ACHN (cell line): ENCODE data around the gene ATXN2.

Source experiments
- DNase-seq: peaks from one replicate; pipeline ENCODE4 v3.0.0-alpha.2; 2015
- in situ Hi-C: cut with HindIII; loops from 2 replicates; pipeline ENCODE4 v1.10.0; 2017; ENCODE audit warnings: low sequenced_read_pairs, low pct_ligation_motif_present, low pct_unique_long_range_greater_than_20kb

ATXN2 gene

DNA sequence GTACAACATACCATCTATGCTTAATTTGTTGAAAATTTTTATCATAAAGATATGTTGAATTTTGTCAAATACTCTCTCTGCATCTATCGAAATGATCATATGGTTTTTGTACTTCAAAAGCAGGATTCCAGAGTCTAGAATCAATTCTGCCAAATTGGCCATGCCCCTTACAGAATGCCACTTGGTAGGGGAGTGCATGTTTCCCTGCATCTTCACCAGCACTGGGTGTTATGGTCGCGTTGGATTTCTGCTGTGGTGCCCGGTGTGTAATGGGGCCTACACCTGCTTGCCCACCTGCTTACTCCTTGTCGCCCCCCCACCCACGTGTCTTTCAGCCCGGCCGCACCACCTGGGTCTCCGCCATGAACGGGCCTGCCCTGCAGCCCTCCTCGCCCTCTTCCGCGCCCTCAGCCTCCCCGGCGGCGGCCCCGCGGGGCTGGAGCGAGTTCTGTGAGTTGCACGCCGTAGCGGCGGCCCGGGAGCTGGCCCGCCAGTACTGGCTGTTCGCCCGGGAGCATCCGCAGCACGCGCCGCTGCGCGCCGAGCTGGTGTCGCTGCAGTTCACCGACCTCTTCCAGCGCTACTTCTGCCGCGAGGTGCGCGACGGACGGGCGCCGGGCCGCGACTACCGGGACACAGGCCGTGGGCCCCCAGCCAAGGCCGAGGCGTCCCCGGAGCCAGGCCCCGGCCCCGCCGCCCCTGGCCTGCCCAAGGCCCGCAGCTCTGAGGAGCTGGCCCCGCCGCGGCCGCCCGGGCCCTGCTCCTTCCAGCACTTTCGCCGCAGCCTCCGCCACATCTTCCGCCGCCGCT lies 181.1 kb downstream of the ATXN2 start:
- DNase-seq, result no peak
- in situ Hi-C loops, result no loop called here

- DNase-seq, result no peak
- in situ Hi-C loops, result no loop called here
Measured at GRCh38 chr12:111417290-111417689, 181.8 kb downstream of the ATXN2 start.

- in situ Hi-C loops, result no loop called here
- DNase-seq, result no peak
Measured at GRCh38 chr12:111414711-111415252, 184.3 kb downstream of the ATXN2 start.

DNA sequence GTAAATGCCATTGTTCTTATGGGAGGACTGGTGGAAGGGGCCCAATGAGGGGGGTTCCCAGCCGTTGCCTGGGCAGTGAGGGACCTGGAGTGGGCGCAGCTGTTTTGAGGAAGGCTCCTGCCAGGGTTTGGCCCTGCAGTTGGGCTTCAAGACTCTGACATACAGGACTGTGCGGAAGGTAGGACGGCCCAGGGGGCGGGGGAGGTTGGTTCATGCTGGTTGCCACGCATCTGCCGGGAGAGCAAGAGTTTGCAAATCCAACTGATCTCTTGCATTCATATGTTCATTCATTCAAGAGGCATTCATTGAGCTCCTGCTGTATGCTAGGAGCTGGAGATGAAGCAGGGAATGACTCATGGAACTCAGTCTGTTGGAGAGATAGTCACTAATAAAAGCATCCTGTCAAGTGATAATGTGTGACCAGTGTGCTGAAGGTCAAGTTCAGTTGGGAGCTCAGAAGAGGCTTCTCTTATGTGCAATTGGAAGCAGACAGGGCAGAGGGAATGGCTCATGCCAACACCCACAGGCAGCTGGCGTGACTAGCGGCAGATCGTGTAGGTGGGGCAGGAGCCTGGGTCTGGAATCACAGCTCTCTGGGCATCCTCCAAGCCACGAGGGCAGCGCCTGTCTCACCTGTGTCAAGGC lies 185.6 kb downstream of the ATXN2 start:
- DNase-seq, result peak; percentile 79
- in situ Hi-C loops, result no loop called here

DNA sequence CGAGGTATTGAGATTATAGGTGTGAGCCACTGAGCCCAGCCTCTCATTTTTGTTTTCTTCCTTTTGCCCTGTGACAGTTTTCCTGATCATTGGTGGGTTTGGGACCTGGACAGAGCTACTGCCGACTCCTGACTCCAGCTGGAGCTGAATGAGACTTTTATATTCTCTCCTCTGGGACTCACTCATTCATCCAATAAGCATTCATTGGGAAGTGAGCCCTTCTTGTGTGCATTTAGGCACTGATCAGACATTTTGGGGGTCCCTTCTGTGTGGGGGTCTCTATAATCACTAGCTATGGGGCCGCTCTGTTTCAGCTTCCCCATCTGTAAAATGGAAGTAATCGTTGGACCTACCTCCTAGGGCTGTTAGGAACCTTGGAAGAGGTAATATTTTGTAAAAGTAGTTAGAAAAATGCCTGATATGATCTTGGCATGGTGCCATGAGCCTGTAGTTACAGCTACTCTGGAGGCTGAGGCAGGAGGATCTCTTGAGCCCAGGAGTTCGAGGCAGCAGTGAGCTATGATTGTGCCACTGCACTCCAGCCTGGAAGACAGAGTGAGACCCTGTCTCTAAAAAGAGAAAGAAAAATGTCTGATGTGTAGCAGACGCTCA lies 186.2 kb downstream of the ATXN2 start:
- in situ Hi-C loops, result no loop called here
- DNase-seq, result no peak

DNA sequence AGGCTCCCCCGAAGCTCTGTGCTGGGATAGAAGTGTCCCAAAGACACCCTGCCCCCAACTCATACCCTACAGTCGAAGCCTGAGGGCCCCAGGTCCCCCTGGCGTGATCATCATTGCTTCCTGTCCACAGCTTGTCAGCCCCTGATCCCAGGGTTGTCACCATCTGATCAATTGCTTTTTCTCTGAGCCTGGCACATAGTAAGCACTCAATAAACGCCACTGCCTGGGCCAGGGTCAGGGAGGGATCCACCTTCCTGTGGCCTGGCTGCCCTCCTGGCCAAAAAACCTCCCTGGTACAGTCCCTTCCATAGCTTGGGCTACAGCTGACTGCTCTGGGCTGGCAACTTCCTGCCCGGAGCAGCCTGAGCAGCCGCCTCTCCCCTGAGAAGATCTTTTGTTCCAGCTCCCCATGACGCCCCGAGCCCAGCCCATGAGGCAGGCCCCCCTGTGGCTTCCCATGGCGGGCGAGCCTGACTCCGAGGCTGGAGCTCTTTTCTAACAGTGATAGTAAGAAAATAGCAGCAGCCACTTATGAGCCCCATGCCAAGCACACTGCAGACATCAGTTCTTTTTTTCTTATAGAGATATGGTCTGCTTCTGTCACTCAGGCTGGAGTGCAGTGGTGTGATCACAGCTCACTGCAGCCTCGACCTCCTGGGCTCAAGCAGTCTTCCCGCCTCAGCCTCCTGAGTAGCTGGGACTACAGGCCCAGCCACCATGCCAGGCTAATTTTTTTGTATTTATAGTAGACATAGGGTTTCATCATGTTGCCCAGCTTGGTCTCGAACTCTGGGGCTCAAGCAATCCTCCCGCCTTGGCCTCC lies 186.9 kb downstream of the ATXN2 start:
- in situ Hi-C loops, result no loop called here
- DNase-seq, result peak; percentile 56

GRCh38 chr12:111411185-111411764 lies 187.8 kb downstream of the ATXN2 start:
- in situ Hi-C loops, result no loop called here
- DNase-seq, result no peak

DNA sequence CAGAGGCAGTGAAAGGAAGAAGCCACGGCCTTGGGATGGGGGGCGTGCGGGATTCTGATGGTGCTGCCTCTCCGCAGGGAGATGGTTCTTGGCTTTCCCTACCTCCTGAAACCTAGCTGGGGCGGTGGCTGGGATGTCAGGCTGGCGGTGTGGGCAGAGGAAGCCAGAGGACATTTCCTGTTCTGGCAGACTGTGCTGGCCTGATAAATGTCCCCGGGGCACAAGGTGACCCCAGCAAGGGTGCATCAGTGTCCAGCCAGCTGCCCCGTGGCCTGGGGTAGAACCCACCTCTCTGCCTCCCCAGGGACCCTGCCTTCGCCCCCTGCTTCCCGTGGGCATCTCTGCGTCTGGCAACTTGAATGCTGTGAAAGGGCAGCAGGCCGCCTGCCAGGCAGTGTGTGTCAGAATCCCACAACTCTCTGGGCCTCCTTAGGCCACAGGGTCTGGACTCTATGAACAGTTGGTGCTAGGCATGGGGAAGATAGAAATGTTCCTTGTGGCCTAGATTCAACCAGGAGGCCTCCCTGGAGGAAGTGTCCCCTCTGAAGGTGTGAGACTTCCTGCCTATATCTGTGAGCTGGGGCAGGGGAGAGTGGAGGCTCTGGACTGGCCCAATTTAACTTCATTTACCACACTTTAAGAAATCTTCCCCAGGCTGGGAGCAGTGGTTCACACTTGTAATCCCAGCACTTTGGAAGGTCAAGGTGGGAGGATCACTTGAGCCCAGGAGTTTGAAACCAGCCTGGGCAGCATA lies 188.5 kb downstream of the ATXN2 start:
- in situ Hi-C loops, result no loop called here
- DNase-seq, result no peak

- in situ Hi-C loops, result no loop called here
- peak; percentile 80 for DNase-seq
Measured at GRCh38 chr12:111409780-111410430, 189.2 kb downstream of the ATXN2 start.

DNA sequence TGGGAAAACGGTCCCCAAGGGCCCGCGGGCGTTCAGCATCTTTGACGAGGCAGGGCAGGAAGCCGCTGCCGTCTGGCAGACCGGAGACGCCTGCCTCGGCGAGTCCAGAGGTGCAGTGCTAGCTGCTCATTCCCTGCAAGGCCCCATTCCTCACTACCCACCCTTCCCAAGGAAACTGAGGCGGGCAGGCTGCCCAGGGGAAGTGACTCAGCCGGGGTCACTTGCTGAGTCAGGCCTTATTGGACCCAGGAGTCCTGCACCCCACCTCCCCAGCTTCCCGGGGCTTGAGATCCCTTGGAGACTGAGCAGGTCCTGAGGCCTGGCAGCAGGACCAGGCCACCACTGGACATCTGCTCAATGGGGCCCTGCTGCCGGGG lies 189.7 kb downstream of the ATXN2 start:
- in situ Hi-C loops, result no loop called here
- peak; percentile 52 for DNase-seq

DNA sequence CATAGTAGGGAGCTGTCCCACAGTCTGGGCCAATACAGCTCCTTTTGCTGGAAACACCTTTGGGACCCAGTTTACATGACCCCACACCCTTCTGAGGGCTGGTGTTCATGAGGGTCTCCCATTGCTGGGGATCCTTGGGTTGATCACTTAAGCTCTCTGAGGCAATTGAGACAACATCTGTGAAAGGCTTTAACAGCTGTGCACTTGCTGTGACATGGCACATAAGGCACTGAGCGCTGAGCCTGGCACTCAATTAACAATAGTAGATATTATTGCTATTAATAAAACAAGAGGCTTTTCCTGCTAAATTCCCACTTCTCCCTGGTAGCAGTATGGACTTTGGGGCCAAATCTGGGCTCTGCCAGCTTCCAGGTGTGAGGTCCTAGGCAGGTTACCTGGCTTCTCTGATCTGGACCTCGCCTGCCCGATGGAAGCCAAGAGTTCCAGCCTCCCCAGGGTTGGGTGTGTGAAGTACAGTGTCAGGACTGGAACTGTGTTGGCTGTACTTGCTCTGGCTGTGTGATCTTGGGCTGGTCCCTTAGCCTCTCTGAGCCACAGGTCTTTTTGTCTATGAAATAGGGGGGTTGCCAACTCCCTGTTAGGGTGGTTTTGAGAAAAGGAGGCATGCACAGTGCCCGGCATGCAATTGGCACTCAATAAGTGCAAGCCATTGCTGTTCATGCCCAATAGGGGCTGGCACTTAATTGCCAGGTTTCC lies 190.3 kb downstream of the ATXN2 start:
- in situ Hi-C loops, result no loop called here
- no peak for DNase-seq

- DNase-seq, result peak; percentile 25
- in situ Hi-C loops, result no loop called here
Measured at GRCh38 chr12:111408116-111408440, 191.0 kb downstream of the ATXN2 start.

GRCh38 chr12:111407377-111408115 lies 191.6 kb downstream of the ATXN2 start:
- no peak for DNase-seq
- in situ Hi-C loops, result no loop called here

DNA sequence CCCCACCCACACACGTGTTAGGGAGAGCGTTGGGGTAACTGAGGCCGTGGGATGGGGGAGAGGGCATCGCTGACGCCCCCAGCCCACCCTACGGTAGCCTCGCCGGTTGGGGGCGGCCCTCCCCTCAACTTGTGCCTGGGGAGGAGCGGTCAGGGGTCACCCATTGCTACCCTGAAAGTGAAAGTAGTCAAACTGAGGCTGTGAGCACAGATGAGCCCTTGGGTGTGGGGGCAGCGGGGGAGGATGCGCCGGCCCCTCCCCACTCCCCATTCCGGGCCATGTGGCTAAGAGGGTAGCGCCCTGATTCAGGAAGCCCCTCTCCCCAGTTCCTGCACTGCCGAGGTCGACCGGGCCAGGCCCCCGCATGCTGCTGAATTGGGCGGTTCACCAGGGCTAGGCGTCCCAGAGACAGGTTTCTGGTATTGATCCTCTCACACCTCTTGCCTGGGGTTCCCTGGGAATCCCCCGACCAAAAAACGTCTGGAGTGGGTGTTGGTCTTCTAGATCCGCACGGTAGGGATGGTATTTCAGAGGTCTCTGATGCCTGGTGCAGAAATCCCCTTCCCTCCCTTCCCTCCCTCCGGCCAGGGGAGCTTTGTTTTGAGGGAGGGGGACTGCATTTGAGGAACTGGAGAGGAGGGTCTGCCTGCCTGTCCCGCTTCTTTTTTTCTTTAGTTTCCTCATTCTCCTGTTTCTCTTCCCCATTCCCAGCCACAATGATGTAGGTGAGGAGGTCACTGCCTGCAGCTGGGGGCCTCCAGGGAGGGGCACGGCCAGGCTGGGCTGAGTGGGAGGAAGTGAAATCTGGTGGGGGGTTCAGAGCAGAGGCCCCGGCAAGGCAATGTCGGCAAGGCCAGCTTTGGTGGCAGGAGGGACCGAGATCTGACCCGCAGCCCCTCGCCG lies 192.4 kb downstream of the ATXN2 start:
- peak; percentile 40 for DNase-seq
- in situ Hi-C loops, result no loop called here

DNA sequence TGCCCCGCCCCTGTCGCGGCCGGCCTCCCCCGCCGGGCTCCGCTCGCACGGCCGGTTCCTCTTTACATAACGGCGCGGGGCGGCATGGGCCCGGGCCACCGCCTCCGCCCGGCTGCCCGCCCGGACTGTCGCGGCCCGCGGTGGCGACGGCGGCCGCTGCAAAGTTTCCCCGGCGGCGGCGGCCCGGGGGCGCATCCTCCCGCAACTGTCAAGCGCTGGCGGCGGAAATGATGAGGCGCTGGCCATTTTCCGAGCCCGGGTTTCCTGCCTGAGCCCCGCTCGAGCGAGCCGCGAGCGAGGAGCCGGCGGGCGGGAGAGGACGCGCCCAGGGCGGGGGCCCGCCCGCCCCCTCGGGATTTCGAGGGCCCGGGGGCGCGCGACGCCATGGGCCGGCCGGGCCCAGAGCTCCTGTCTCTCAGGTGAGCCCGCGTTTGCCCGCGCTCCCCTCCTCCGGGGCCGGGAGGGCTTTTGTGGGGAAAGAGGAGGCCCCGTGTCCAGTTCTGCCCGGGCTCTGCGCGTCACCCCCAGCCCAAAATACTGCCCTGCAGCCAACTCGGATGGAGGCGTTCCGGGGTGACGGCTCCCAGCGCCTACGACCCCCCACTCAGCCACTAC lies 193.1 kb downstream of the ATXN2 start, which contains the start of gene SH2B3:
SH2B3 (plus strand) TSS at position 65 of the 615 bp plus-strand sequence. CDS start 12,223 bp downstream, outside the sequence.
- in situ Hi-C loops, result no loop called here
- peak; percentile 81 for DNase-seq
